ENCODE data around the gene MAP2K6. TPM values are rescaled to one million over a fixed set of nuclear protein-coding genes. Genes with fewer than 3 reads are reported as not detected.

The MAP2K6 gene
- total RNA-seq, 1 experiment from 2014 or later = 17.7 TPM

GRCh38 chr17:69528035-69528434 lies 113.5 kb downstream of the MAP2K6 start:
- Histone ChIP-seq H3K4me2 (ENCODE audit: insufficient read depth, insufficient read length, low read length) (no peak overlapping the region), H4K91ac (ENCODE audit: insufficient read length, low read depth, low read length) (no peak overlapping the region), H3K23me2 (ENCODE audit: insufficient read length, low read depth, low read length, poor library complexity, severe bottlenecking) (no peaks in the 10 kb centered on the region), H2BK15ac (ENCODE audit: low read depth, low read length) (no peak overlapping the region), H4K5ac (ENCODE audit: insufficient read length, low read depth, low read length) (no peak overlapping the region), H3K79me1 (ENCODE audit: insufficient read depth, low read depth, low read length, poor library complexity, severe bottlenecking) (no peaks in the 10 kb centered on the region), H3K27ac (ENCODE audit: insufficient read length, low read depth, low read length) (no peak overlapping the region), H4K8ac (replicated peaks; ENCODE audit: insufficient read length, low read depth, low read length) (no peak overlapping the region), H3K56ac (ENCODE audit: insufficient read length, low read depth, low read length) (no peak overlapping the region), H3K4me1 (ENCODE audit: insufficient read depth, low read length) (no peaks in the 10 kb centered on the region), H2BK12ac (ENCODE audit: insufficient read length, low read depth, low read length) (no peak overlapping the region), H3K18ac (ENCODE audit: insufficient read length, low read depth, low read length) (no peak overlapping the region), H4K20me1 (ENCODE audit: control insufficient read depth, insufficient read depth, insufficient read length) (no peaks in the 10 kb centered on the region), H2BK120ac (ENCODE audit: low read depth, low read length, poor library complexity, severe bottlenecking) (no peak overlapping the region), H2BK20ac (ENCODE audit: low read depth, low read length, poor library complexity, severe bottlenecking) (no peak overlapping the region), H3K9me3 (ENCODE audit: control insufficient read depth, low read depth, low read length) (no peaks in the 10 kb centered on the region), H3T11ph (ENCODE audit: low read length) (no peak overlapping the region), H3K9ac (ENCODE audit: extremely low read depth, insufficient read length, low read length) (no peak overlapping the region), H3K23ac (ENCODE audit: insufficient read length, low read depth, low read length) (no peak overlapping the region), H3K79me2 (ENCODE audit: insufficient read depth, low read length) (no peaks in the 10 kb centered on the region), H3K27me3 (ENCODE audit: insufficient read depth, low read length) (no peaks in the 10 kb centered on the region), H2BK5ac (ENCODE audit: insufficient read length, low read length) (no peak overlapping the region), H2AK5ac (ENCODE audit: insufficient read length, low read length) (no peak overlapping the region), H3K4ac (ENCODE audit: low read depth, low read length) (no peak overlapping the region), H3K14ac (ENCODE audit: insufficient read depth, low read length) (no peak overlapping the region), H2AFZ (ENCODE audit: low read length) (no peak overlapping the region)
- H3K27ac Mint-ChIP-seq = no peak overlapping the region
- no CpG with 5 or more reads among the region's 5 CpGs for WGBS (ENCODE audit: extremely low coverage, insufficient read length, low lambda C conversion rate)
- H3K9me3 Mint-ChIP-seq = peaks cover 0 to 4% of the 10 kb centered on the region in 2 experiments; a peak in 2 of 5 replicates
- no peak overlapping the region for H3K4me3 Mint-ChIP-seq
- no peak for DNase-seq
- no peaks in the 10 kb centered on the region for H3K27me3 Mint-ChIP-seq (ENCODE audit: low read depth)
- no peak for TF ChIP-seq CTCF (conservative IDR thresholded peaks at IDR 0.05)
- peaks cover 1 to 4% of the 10 kb centered on the region in 2 experiments; a peak in 2 of 4 replicates for H3K4me1 Mint-ChIP-seq
- H3K36me3 Mint-ChIP-seq (ENCODE audit: insufficient read depth in 1 of 3, low read depth in 3 of 3) = peaks cover 36 to 45% (median 40%) of the 10 kb centered on the region in 3 experiments
